ENCODE measurements around the gene CNOT9.

GRCh38 chr2:218523651-218524050, 45.0 kb upstream of the CNOT9 start:
- TF ChIP-seq, protein P1, sequence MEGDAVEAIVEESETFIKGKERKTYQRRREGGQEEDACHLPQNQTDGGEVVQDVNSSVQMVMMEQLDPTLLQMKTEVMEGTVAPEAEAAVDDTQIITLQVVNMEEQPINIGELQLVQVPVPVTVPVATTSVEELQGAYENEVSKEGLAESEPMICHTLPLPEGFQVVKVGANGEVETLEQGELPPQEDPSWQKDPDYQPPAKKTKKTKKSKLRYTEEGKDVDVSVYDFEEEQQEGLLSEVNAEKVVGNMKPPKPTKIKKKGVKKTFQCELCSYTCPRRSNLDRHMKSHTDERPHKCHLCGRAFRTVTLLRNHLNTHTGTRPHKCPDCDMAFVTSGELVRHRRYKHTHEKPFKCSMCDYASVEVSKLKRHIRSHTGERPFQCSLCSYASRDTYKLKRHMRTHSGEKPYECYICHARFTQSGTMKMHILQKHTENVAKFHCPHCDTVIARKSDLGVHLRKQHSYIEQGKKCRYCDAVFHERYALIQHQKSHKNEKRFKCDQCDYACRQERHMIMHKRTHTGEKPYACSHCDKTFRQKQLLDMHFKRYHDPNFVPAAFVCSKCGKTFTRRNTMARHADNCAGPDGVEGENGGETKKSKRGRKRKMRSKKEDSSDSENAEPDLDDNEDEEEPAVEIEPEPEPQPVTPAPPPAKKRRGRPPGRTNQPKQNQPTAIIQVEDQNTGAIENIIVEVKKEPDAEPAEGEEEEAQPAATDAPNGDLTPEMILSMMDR (IDR thresholded peaks at IDR 0.05), result no peak
- TF ChIP-seq POLR2A (IDR thresholded peaks at IDR 0.05) (no peak), POLR2AphosphoS5 (IDR thresholded peaks at IDR 0.05) (no peak)

Measured in breast epithelium (tissue), 3 donors.